Measurements from ENCODE around the gene SPTLC2. TPM values are rescaled to one million over a fixed set of nuclear protein-coding genes. Genes with fewer than 3 reads are reported as not detected.
"Not testable (repeated sequence)": the region's sequence is repeated elsewhere in the genome, so short reads cannot be mapped to it uniquely, and the experiment has no call there.

Gene SPTLC2
- total RNA-seq, 1 donor from 2014 or later: 10.8 TPM

DNA sequence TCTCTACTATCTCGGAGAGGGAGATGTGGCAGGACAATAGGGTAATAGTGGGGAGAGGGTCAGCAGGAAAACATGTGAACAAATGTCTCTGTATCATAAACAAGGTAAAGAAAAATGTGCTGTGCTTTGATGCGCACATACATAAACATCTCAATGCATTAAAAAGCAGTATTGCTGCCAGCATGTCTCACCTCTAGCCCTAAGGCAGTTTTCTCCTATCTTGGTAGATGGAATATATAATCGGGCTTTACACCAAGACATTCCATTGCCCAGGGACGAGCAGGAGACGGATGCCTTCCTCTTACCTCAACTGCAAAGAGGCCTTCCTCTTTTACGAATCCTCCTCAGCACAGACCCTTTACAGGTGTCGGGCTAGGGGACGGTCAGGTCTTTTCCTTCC is 19.0 kb upstream of the SPTLC2 start:
- DNase-seq (ENCODE audit: missing footprints); ATAC-seq; intact Hi-C loops (cut with DNase I): not testable (repeated sequence)

DNA sequence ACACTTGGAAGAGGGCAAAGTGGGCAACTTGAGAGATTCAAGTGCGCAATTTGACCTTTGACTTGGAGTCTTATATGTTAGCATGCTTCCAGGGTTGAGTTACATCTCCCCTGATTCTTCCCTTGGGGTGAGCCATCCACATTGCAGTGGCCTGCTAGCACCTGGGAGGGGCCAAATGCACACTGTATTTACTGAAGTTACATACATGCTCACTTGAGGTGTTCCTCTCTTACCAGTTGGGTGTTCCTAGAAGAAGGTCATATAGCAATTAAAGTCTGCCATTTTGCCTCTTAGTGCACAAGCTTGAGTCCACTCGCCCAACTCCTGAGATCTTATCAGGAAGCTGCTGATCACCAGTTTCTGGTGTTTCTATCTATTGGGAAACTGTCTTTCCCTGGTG is 13.7 kb upstream of the SPTLC2 start:
- ATAC-seq: no peak
- DNase-seq (ENCODE audit: missing footprints): no peak
- intact Hi-C loops (cut with DNase I): no loop called here

DNA sequence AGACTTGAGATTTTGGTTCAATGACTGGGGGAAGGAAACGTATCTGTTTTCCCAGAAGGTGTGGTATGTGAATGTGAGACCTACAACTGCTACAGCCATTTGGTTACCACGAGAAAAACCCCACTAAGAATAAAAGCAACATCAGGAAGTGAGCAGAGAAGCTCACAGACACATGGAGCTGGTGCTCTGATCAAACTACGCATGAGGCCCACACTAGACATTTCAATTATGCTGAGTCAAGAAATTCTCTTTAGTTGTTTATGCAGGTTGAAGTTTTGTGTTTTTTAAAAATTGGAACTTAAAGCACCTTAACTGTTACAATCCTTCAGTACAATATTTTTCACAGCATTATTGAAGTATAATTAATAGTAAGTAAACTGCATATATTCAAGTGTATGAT is 8.9 kb upstream of the SPTLC2 start:
- intact Hi-C loops (cut with DNase I): no loop called here
- ATAC-seq (no peak), DNase-seq (ENCODE audit: missing footprints) (no peak)

- ATAC-seq: peak; percentile 42
- DNase-seq (ENCODE audit: missing footprints): no peak
- intact Hi-C loops (cut with DNase I): no loop called here
Observed at GRCh38 chr14:77623201-77623600, 6.8 kb upstream of the SPTLC2 start.

- intact Hi-C loops (cut with DNase I): no loop called here
- ATAC-seq (no peak), DNase-seq (ENCODE audit: missing footprints) (no peak)
Observed at GRCh38 chr14:77622366-77622961, 6.0 kb upstream of the SPTLC2 start.

DNA sequence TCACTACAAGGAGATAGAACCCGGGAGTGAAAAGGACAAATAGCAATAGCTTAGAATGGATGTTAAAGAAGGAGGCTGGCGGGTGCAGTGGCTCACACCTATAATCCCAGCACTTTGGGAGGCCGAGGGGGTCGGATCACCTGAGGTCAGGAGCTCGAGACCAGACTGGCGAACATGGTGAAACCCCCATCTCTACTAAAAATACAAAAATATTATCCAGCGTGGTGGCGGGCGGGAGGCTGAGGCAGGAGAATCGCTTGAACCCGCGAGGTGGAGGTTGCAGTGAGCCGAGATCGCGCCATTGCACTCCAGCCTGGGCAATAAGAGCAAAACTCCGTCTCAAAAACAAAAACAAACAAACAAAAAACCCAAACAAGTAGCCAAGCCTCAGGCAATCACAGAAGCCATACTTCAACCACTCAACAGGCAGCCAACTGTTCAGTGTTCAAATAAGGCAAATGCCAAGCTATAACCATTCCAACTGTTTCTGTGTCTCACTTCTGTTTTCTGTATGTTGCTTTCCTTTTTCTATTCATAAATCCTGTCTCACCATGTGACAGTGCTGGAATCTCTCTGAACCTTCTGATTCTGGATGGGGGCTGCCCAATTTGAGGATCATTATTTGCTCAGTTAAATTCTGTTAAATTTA is 3.9 kb upstream of the SPTLC2 start:
- intact Hi-C loops (cut with DNase I): no loop called here
- DNase-seq (ENCODE audit: missing footprints) (no peak), ATAC-seq (no peak)

DNA sequence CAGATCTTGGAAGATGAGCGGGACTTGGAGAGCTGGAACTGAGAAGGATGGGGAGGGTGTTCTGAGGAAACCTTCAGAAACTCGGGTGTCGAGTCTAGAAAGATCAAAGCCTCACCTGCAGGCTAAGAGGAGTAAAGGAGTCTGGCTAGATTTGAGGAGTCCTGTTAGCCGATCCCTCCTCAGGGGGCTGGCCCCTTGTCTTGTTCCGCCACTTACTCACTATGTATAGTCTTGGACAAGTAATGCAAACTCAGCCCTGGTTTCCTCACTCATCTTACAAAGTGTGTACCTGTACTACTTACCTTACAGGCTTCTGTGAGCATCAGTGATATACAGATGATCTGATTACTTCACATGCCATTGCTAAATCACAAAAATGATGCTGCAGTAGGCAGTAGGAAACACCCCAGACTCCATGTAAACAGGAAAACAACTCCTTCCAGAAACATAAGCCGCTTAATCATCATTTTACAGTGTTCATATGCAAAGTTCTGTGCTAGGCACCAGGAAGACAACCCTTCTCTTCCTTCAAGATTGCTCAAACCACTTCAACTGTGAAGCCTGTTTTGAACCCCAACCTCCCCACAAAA is 2.0 kb upstream of the SPTLC2 start:
- DNase-seq (ENCODE audit: missing footprints) (no peak), ATAC-seq (no peak)
- intact Hi-C loops (cut with DNase I): no loop called here

- ATAC-seq (no peak), DNase-seq (ENCODE audit: missing footprints) (no peak)
- intact Hi-C loops (cut with DNase I): loop anchor here (2.0 kb wide), 1 partner anchor 159 kb away; the partner anchor contains the start of gene VIPAS39
Observed at GRCh38 chr14:77616133-77616453, 344 bp downstream of the SPTLC2 start.

GRCh38 chr14:77615361-77616132 is 890 bp downstream of the SPTLC2 start:
- DNase-seq (ENCODE audit: missing footprints) (no peak), ATAC-seq (no peak)
- intact Hi-C loops (cut with DNase I): loop anchor here (2.0 kb wide), 1 partner anchor 159 kb away; the partner anchor contains the start of gene VIPAS39

DNA sequence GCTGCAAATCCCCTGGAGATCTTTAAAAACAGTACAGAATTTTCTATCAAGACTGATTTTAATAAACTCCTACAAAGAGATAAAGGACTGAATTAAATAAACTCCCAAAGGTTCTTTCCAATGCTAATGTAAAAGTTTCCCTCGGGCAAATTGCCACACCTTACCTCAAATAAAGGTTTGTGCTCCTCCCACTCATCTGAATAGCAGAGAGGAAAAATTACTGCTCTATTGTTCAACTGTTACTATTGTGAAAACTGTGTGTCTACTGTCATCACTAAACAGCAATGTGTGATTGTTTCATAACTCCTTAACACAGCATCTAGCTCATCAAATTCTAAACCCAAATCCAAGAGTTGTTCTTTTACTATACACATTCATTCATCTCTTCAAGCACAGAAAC is 3.2 kb downstream of the SPTLC2 start:
- intact Hi-C loops (cut with DNase I): no loop called here
- ATAC-seq: no peak

GRCh38 chr14:77612011-77612620 is 4.3 kb downstream of the SPTLC2 start:
- DNase-seq (ENCODE audit: missing footprints): no peak
- ATAC-seq: no peak
- intact Hi-C loops (cut with DNase I): no loop called here

More for the DNA sequence above, 3.2 kb downstream of the SPTLC2 start:
- DNase-seq (ENCODE audit: missing footprints): no peak

DNA sequence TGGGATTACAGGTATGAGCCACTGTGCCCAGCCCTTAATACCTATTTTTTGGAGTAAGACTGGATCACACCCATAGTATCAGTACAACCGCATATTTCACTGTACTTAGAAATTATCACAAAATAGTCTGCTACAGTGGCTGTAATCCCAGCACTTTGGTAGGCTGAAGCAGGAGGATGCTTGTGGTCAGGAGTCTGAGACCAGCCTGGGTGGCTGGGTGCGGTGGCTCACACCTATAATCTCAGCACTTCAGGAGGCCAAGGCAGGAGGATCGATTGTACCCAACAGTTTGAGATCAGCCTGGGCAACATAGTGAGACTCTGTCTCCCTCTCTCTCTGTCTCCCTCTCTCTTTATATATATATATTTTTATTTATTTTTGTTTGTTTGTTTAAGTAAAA is 5.9 kb downstream of the SPTLC2 start:
- intact Hi-C loops (cut with DNase I): no loop called here
- no peak for ATAC-seq
- DNase-seq (ENCODE audit: missing footprints): no peak

GRCh38 chr14:77609922-77610321 is 6.5 kb downstream of the SPTLC2 start:
- ATAC-seq: no peak
- intact Hi-C loops (cut with DNase I): no loop called here
- DNase-seq (ENCODE audit: missing footprints): no peak

- DNase-seq (ENCODE audit: missing footprints) (peak; percentile 77), ATAC-seq (no peak)
- intact Hi-C loops (cut with DNase I): no loop called here
Observed at GRCh38 chr14:77607741-77608302, 8.6 kb downstream of the SPTLC2 start.

- DNase-seq (ENCODE audit: missing footprints) (no peak), ATAC-seq (no peak)
- intact Hi-C loops (cut with DNase I): no loop called here
Observed at GRCh38 chr14:77605392-77605972, 11.0 kb downstream of the SPTLC2 start.

GRCh38 chr14:77603654-77604255 is 12.7 kb downstream of the SPTLC2 start:
- intact Hi-C loops (cut with DNase I): no loop called here
- DNase-seq (ENCODE audit: missing footprints) (peak; percentile 76), ATAC-seq (no peak)

DNA sequence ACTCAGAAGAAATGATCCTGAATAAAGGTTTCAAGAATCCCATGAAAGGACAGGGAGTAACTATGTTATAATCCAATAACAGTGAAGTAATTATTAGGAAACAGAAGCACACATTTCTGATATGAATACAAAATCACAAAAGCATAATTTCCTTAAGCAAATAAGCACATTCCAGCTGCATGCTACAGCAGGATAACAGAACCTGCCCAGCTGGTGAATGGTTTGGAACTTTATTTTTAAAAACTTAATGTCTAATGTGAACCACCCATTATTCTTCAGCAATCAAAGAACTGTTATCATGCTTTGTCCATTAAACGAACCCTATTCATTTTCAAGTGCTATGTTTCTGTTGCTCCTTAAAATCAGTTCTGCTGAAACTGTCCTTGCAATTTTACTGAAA is 13.4 kb downstream of the SPTLC2 start:
- intact Hi-C loops (cut with DNase I): no loop called here
- ATAC-seq (no peak), DNase-seq (ENCODE audit: missing footprints) (no peak)

DNA sequence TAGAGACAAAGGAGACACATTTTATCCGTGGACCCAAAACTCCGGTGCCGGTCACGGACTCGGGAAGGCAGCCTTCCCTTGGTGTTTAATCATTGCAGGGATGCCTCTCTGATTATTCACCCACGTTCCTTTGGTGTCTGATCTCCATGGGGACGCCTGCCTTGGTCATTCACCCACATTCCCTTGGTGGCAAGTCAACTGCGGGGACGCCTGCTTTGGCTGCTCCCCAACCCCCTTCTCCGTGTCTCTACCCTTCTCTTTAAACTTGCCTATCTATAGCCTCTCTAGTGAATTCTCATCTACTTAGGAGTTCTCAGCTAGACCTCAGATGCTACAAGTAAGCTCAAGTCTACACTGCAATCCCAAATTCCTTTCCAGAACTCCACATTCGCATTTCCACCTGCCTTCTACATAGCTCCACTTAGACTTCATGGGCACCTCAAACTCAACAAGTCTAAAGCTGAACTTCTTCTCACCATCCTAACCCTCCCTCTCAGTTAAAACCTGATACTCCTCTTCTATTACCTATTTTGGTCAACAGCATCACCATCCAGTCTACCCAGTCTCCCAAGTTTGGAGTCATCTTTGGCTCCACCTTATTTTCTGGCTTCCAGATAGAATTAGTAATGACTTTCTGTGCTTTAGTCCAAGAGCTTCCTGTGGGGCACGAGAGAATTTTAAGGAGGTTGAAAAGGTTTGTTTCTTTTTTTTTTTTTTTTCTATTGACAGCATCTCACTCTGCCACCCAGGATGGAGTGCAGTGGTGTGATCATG is 14.4 kb downstream of the SPTLC2 start:
- ATAC-seq (no peak), DNase-seq (ENCODE audit: missing footprints) (no peak)
- intact Hi-C loops (cut with DNase I): no loop called here
